OCI-LY7 (cell line): Measurements from ENCODE around the gene TNN.

ENCODE experiments used
- CTCF ChIP-seq: fragments of 200-600 bp; sonication (generic); conservative IDR thresholded peaks from 2 replicates; pipeline ENCODE4 v1.5.1; 2014; ENCODE audit warnings: mild to moderate bottlenecking, antibody characterized with exemption, low read length, moderate library complexity, mixed read lengths
- EZH2phosphoT487 ChIP-seq: fragments of 200-600 bp; sonication (generic); IDR thresholded peaks from 2 replicates; pipeline ENCODE4 v1.6.1; 2018; ENCODE audit warnings: low read depth, borderline replicate concordance, mild to moderate bottlenecking, mixed run types, antibody characterized with exemption, low read length, moderate library complexity, mixed read lengths

GRCh38 chr1:175067362-175068106 is at the start of gene TNN:
- TF ChIP-seq CTCF (no peak), EZH2phosphoT487 (no peak)
